ENCODE data around the gene CD3D.

The CD3D gene

GRCh38 chr11:118338637-118339061 lies 3.9 kb downstream of the CD3D start:
- peak; percentile 85 to 90 for DNase-seq

DNA sequence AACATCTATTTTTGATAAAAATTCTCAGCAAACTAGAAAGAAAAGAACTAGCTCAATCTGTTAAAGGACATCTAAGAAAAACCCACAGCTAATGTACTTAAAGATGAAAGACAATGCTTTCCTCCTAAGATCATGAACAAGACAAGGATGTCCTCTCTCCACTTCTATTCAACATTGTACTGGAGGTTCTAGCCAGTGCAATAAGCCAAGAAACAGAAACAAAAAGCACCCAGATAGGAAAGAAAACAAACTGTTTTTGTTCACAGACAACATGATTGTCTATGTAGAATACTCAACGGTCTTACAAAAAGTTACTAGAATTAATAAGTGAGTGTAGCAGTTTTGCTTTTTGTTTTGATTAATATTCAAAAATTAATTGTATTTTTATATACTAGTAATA lies 7.8 kb downstream of the CD3D start:
- no peak for DNase-seq

DNA sequence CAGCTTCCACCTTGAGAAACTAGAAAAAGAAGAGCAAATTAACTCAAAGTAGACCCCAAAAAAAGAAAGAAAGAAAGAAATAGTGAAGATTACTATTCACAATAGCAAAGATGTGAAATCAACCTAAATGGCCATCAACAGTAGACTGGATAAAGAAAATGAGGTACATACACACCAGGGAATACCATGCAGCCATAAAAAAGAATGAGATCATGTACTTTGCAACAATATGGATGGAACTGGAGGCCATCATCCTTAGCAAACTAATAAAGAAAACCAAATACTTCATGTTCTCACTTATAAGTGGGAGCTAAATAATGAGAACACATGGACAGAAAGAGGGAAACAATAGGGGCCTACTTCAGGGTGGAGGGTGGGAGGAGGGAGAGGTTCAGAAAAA lies 13.8 kb downstream of the CD3D start:
- no peak for DNase-seq

GRCh38 chr11:118325283-118325682 lies 17.2 kb downstream of the CD3D start:
- DNase-seq = no peak

DNA sequence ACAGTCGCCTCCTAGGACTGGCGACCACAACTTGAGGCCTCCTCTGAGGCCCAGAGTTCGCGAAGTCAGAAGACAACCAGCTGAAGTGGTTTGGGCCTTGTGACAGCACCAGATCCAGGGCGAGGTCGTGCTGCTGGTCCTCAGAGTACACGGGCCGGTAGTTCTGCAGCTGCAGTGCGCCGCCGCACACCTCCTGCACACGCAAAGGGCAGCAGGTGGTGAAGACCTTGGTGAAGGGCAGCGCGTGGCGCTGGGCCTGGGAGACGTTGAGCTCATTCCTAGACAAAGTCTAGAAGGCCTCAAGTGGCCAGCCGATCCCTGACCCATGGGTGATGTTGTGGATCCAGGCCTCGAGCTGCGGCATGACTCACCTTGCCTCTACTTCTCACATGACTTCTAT lies 19.8 kb downstream of the CD3D start:
- no peak for DNase-seq

DNA sequence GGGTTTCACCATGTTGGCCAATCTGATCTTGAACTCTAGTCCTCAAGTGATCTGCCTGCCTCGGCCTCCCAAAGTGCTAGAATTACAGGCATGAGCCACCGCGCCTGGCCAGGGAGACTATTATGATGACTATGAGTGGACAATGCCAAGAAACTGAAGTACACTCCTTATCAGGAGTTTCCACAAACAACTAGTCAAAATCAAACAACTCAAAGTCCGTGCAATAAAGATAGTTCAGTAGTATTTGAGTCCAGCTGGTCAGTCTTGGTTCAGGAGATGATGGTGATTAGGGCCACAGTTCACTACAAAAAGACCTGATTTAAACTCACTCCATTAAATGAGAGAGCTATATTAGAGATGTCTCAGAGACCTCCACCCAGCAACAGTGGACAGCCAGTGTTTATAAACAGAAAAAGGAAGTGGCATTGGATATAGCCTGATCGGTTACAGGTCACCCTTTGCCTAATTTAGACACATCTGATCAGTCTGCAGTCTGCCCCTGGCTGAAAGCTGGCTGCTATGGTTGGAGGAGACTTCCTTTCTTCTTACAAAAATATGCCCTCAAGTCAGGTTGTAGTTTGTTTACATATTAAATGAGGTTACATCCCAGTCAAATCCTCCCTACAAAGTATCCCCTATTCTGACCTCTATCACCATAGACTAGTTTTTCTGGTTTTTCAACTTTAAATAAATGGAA lies 21.0 kb downstream of the CD3D start:
- DNase-seq = no peak

DNA sequence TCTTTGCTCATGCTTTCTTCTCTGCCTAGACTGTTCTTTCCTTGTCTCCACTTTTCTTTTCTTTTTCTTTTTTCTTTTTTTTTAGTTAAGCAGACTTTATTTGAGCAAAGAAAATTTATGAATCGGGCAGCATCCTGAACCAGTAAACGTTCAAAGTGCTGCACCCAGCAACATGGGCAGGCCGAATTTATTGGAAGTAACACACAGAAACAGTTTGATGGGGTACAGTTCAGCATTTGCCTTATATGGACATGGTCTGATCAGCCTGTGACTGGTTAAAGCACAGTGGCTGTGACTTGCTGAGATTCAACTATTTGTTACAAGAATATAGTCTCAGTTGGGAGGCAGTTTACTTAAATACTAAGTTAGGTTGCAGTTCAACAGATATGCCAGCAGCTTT lies 22.0 kb downstream of the CD3D start:
- DNase-seq = no peak

DNA sequence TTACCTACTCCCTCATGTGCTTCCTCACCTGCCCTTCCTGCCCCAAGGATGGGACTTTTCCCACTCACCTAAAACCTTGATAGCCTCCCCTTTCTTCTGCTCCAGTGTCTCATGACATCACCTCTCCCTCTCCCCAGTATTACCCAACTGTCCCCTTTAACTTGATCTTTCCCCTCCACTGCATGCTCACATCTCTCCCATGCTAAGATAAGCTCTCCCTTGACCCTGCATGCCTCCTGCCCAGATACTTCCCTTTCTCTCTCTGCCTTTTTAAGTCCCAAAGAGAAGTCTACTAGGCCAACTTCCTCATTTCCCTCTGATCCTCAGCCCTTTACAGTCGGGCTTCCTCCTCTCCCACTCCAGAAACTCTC lies 23.2 kb downstream of the CD3D start:
- no peak for DNase-seq

DNA sequence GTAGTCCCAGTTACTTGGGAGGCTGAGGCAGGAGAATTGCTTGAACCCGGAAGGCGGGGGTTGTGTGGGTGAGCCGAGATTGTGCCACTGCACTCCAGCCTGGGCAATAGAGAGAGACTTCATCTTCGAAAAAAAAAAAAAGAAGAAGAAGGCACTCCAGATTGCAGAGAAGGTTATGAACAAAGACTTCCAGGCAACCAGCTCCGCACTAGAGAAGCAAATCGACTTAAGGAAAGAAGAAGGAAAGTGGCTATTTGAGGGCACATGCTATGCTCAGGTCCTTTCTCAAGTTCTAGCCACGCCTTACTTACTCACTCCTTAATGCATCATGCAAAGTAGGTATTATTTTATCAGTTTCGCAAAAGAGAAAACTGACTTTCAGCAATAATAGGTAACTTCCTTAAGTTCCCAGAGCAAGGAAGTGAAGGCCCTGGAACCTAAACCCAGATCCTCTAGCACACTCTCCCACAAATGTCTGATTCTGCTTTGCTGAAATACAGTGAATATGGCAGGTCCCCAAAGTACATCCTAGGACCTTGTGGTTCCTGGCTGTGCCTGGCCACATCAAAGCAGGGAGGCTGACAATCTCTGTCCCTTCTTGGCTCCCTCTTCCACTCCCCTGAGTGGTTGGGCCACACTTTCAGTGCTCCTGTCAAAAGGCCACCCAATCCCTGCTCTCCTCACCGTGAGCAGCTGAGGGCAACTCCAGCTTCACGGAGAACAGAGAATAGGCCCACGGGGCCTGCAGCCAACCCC lies 23.7 kb downstream of the CD3D start:
- no peak for DNase-seq

- no peak for DNase-seq
These were observed 24.4 kb downstream of the CD3D start for GRCh38 chr11:118318124-118318523.

- DNase-seq = no peak
These were observed 27.5 kb downstream of the CD3D start for GRCh38 chr11:118314988-118315411.

DNA sequence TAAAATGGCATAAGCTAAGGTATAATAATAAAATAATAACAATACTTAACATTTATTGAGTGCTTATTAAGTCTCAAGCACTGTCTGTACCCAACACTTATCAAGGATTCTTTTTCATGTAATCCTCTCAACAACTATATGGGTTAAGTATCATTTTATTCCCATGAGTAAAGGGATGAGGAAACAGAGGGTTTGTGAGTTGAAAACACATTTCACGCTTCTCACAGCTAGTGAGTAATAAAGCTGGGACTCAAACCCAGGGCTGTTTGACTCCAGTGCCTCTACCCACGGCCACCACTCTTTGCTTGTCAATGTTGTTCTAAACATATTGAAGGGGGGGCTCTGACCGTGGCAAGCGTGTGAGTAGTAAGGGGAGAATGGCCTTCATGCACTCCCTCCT lies 29.3 kb downstream of the CD3D start:
- DNase-seq = no peak

GRCh38 chr11:118312328-118312727 lies 30.2 kb downstream of the CD3D start:
- no peak for DNase-seq

GRCh38 chr11:118311518-118311917 lies 31.0 kb downstream of the CD3D start:
- DNase-seq = no peak

GRCh38 chr11:118310781-118311485 lies 31.6 kb downstream of the CD3D start:
- no peak for DNase-seq

- DNase-seq = no peak
These were observed 32.2 kb downstream of the CD3D start for GRCh38 chr11:118310271-118310670.

DNA sequence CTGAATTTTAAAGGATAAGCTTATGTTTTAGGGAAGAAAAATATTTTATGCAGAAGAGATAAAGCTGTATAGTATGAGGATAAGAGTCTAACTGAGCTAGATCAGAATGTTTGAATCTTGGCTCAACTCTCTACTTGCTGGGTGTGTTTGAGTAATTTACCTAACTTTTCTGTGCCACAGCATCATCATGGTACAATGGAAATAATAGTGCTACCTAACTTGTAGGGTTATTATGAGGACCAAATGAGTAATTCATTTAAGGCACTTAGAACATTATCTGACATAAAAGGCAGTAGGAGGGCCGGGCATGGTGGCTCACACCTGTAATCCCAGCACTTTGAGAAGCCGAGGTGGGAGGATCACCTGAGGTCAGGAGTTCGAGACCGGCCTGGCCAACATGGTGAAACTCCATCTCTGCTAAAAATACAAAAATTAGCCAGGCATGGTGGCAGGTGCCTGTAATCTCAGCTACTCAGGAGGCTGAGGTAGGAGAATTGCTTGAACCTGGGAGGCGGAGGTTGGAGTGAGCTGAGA lies 33.4 kb downstream of the CD3D start:
- peak; percentile 25 to 44 for DNase-seq

GRCh38 chr11:118306556-118306955 lies 35.9 kb downstream of the CD3D start:
- peak; percentile 57 to 65 for DNase-seq

DNA sequence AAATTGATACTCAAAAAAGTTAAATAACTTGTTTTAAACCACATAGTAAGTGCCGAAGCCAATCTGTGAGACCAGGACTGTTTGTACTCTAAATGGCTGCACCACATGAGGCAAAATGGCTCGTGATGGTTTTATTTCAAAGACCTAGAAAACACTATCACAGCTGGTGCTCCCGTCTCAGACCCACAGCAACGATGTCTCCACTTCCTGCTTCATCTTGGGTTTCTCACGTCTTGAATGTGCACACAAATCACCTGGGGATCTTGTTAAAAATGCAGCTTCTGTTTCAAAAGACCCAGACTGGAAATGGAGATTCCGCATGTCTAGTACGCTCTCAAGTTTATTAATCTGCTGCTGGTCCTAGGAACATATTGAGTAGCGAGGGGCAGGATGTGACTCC lies 36.8 kb downstream of the CD3D start:
- DNase-seq = peak; percentile 34 to 39

GRCh38 chr11:118304568-118305248 lies 37.8 kb downstream of the CD3D start, which contains the start of gene CD3E:
TSS of gene CD3E (plus strand) at chr11:118304730. CDS start at chr11:118304953, 223 bp downstream.
- DNase-seq = peak; percentile 59 to 67

DNA sequence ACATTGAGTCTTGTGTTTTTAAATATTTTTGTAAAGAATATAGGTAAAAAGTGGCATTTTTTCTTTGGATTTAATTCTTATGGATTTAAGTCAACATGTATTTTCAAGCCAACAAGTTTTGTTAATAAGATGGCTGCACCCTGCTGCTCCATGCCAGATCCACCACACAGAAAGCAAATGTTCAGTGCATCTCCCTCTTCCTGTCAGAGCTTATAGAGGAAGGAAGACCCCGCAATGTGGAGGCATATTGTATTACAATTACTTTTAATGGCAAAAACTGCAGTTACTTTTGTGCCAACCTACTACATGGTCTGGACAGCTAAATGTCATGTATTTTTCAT lies 38.3 kb downstream of the CD3D start:
- DNase-seq = no peak

GRCh38 chr11:118301600-118302195 lies 40.8 kb downstream of the CD3D start:
- no peak for DNase-seq

Measured in activated CD4-positive, alpha-beta T cell treated with anti-CD3 and anti-CD28 coated beads for 4 hours (primary cell).